Measurements from ENCODE around the gene ZNF92. TPM values are rescaled to one million over a fixed set of nuclear protein-coding genes. Genes with fewer than 3 reads are reported as not detected.

The ZNF92 gene
- total and polyA plus RNA-seq, 2 of the 4 experiments (the other 2 are of a cell fraction): 2.4 to 6.1 TPM

GRCh38 chr7:65430344-65431186 lies 56.9 kb downstream of the ZNF92 start:
- Histone ChIP-seq H3K27me3 (ENCODE audit: control insufficient read depth, insufficient read depth, low read length) (no peaks in the 10 kb centered on the region), H4K8ac (ENCODE audit: low read depth in 2 of 2, low read length in 2 of 2) (no peak overlapping the region), H3K23ac (ENCODE audit: low read depth, low read length) (no peak overlapping the region), H3K4me3 (ENCODE audit: insufficient read depth, low read depth, low read length) (no peak overlapping the region), H3K9me1 (ENCODE audit: insufficient read depth, low read length) (no peaks in the 10 kb centered on the region), H3K4me1 (ENCODE audit: control insufficient read depth, insufficient read depth, low read length) (no peaks in the 10 kb centered on the region), H3K9me3 (ENCODE audit: control insufficient read depth, insufficient read depth, low read length) (peaks cover 6% of the 10 kb centered on the region; the same call in 1 of the 2 replicates), H4K91ac (ENCODE audit: insufficient read depth, low read depth, low read length) (no peak overlapping the region), H2BK5ac (ENCODE audit: low read depth, low read length, poor library complexity, severe bottlenecking) (no peak overlapping the region), H3K79me1 (ENCODE audit: low read depth in 1 of 2, low read length in 2 of 2) (no peaks in the 10 kb centered on the region), H3K9ac (ENCODE audit: low read depth, low read length) (no peak overlapping the region), H3K14ac (replicated peaks; ENCODE audit: low read depth, low read length) (no peak overlapping the region), H3K4ac (ENCODE audit: low read depth, low read length) (no peak overlapping the region), H2BK15ac (ENCODE audit: low read depth, low read length) (no peak overlapping the region), H4K5ac (ENCODE audit: low read depth, low read length) (no peak overlapping the region), H2AK5ac (ENCODE audit: low read depth, low read length) (no peak overlapping the region), H2BK20ac (ENCODE audit: low read depth, low read length) (no peak overlapping the region), H3K36me3 (ENCODE audit: control insufficient read depth, insufficient read depth, low read length) (no peaks in the 10 kb centered on the region), H2AFZ (replicated peaks; ENCODE audit: low read length, poor library complexity) (peak overlapping the region; percentile 14), H3K18ac (ENCODE audit: low read depth, low read length) (no peak overlapping the region), H2AK9ac (replicated peaks; ENCODE audit: low read depth, low read length, poor library complexity) (no peak overlapping the region), H3K27ac (ENCODE audit: insufficient read depth, low read length) (no peak overlapping the region), H2BK120ac (ENCODE audit: low read depth, low read length) (no peak overlapping the region), H3K4me2 (ENCODE audit: low read depth, low read length) (no peak overlapping the region), H4K20me1 (ENCODE audit: insufficient read depth, low read length) (no peaks in the 10 kb centered on the region), H3K56ac (ENCODE audit: extremely low read depth, insufficient read depth, low read length) (no peak overlapping the region)
- no peak for TF ChIP-seq ELK1 (IDR thresholded peaks at IDR 0.05; ENCODE audit: borderline replicate concordance, low read depth, low read length)
- no peak for TF ChIP-seq NFE2L2 (IDR thresholded peaks at IDR 0.05; ENCODE audit: low read depth, low read length)
- TF ChIP-seq, protein P1, sequence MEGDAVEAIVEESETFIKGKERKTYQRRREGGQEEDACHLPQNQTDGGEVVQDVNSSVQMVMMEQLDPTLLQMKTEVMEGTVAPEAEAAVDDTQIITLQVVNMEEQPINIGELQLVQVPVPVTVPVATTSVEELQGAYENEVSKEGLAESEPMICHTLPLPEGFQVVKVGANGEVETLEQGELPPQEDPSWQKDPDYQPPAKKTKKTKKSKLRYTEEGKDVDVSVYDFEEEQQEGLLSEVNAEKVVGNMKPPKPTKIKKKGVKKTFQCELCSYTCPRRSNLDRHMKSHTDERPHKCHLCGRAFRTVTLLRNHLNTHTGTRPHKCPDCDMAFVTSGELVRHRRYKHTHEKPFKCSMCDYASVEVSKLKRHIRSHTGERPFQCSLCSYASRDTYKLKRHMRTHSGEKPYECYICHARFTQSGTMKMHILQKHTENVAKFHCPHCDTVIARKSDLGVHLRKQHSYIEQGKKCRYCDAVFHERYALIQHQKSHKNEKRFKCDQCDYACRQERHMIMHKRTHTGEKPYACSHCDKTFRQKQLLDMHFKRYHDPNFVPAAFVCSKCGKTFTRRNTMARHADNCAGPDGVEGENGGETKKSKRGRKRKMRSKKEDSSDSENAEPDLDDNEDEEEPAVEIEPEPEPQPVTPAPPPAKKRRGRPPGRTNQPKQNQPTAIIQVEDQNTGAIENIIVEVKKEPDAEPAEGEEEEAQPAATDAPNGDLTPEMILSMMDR (conservative IDR thresholded peaks at IDR 0.05; ENCODE audit: low read depth, low read length): no peak
- TF ChIP-seq CHD1 (IDR thresholded peaks at IDR 0.05; ENCODE audit: low read depth, low read length): no peak
- no peak; the same call in 1 of the 2 replicates for TF ChIP-seq USF2 (IDR thresholded peaks at IDR 0.05; ENCODE audit: low read depth, low read length)
- TF ChIP-seq BHLHE40 (IDR thresholded peaks at IDR 0.05; ENCODE audit: low read depth, low read length): no peak
- TF ChIP-seq RCOR1 (IDR thresholded peaks at IDR 0.05; ENCODE audit: insufficient replicate concordance, low read length): no peak
- TF ChIP-seq RFX5 (IDR thresholded peaks at IDR 0.05; ENCODE audit: low read depth, low read length): no peak
- no peak for TF ChIP-seq RAD21 (IDR thresholded peaks at IDR 0.05; ENCODE audit: low read length)
- no peak for ATAC-seq (ENCODE audit: low read depth)
- ChIA-PET CTCF (no interaction called here), POLR2A (ENCODE audit: unreplicated experiment) (no interaction called here)
- BruUV-seq (replicated peaks): no TSS peak
- in situ Hi-C loops (cut with MboI; ENCODE audit: low sequenced_read_pairs): no loop called here
- intact Hi-C loops (cut with micrococcal nuclease): no loop called here
- dilution Hi-C loops (cut with HindIII; ENCODE audit: low sequenced_read_pairs, unreplicated experiment): no loop called here
- no peak for DNase-seq
- 81% methylated on average over 24 of the region's 26 CpGs; no CpG with 5 or more reads in 1 of the 2 experiments for WGBS, 2 experiments (ENCODE audit: extremely low coverage in 2 of 2, insufficient read length in 1 of 2)

Data from IMR-90 (cell line).